HFF-Myc (cell line): ENCODE measurements around the gene TMPRSS15.
A peak's percentile ranks its signal among the peaks of the same experiment; 100 is the strongest.
"Not testable (repeated sequence)": the region's sequence is repeated elsewhere in the genome, so short reads cannot be mapped to it uniquely, and the experiment has no call there.

ENCODE experiments used
- DNase-seq: peaks from one replicate; pipeline ENCODE4 v3.0.0-alpha.2; 2011; ENCODE audit warnings: low read depth; ENCODE audit errors: extremely low read depth
- H3K4me3 ChIP-seq: replicated peaks from 2 replicates; pipeline ENCODE4 v1.5.1; 2011; ENCODE audit warnings: low read depth, mild to moderate bottlenecking, control low read depth, low read length
- TF ChIP-seq, protein P1 (sequence below): IDR thresholded peaks from 2 replicates; pipeline ENCODE4 v1.5.1; 2012; ENCODE audit warnings: mild to moderate bottlenecking, low read depth, low read length, control low read depth; ENCODE audit errors: missing control alignments

TMPRSS15 gene

DNA sequence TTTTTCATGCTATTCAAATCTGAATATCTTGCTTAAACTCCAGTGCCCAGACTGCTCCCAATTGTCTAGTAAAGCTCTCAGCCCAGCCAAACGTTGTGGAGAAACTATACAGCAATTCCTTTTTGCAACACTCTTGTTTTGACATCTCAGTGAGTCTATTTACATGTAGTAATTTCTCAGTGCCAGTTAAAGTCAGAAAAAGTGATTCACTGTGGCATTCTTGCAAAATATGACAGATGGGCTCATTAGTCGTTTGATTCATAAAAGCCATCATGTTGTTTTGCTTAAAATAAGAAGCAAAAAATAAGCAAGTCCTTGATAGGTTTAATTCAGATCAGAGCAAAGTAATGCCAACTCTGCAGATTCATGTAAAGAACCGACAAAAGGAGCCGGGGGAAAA lies 20.7 kb upstream of the TMPRSS15 start:
- TF ChIP-seq, protein P1, sequence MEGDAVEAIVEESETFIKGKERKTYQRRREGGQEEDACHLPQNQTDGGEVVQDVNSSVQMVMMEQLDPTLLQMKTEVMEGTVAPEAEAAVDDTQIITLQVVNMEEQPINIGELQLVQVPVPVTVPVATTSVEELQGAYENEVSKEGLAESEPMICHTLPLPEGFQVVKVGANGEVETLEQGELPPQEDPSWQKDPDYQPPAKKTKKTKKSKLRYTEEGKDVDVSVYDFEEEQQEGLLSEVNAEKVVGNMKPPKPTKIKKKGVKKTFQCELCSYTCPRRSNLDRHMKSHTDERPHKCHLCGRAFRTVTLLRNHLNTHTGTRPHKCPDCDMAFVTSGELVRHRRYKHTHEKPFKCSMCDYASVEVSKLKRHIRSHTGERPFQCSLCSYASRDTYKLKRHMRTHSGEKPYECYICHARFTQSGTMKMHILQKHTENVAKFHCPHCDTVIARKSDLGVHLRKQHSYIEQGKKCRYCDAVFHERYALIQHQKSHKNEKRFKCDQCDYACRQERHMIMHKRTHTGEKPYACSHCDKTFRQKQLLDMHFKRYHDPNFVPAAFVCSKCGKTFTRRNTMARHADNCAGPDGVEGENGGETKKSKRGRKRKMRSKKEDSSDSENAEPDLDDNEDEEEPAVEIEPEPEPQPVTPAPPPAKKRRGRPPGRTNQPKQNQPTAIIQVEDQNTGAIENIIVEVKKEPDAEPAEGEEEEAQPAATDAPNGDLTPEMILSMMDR, result no peak
- no peak for DNase-seq
- no peak overlapping the region for H3K4me3 ChIP-seq

DNA sequence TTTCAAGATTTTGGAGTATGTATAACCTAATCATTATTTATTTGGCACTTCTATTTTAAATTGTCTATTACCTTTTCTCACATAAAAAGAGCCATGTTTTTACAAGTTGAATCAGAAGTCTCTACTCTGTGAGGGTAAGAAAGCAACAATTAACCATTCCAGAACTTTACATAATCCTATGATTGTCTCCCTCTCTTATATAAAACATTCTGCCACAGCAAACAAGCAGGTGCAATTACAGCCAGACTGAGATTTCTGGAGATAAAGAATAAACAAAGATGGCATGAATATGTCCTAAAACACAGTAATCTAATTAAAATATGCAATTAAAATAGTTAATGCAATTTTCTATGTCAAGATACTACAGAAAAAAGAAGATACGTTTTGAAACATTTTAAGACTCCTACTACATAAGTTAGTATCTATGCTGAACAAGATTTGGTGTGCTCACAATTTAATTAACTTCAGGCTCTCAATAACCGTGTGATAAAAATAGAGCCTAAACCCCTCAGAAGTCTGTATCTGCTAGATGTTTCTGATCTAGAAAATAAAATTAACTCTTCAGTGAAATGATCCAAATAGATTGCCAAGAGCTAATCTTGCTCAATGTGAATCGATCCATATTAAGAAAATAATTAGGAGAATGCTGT lies 13.7 kb upstream of the TMPRSS15 start:
- no peak for DNase-seq

DNA sequence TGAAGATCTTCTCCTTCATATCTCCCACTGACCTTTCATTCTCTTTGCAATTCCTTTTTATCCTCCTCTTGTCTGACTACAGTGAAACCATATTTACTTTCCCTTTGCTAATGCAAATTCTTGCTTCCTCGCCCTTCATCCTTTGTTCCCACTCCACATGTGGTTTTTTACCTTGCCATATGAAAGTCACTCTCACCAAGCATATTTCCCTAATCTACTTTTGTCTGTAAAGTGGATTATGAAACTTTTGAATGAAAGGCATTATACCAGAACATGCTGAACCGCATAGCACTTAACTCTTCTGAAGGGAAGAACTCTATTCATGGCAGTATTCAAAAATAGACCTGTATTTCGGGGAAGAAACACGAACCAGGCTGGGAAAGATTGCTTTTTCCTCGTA lies 8.0 kb upstream of the TMPRSS15 start:
- H3K4me3 ChIP-seq, result no peak overlapping the region
- no peak for DNase-seq
- TF ChIP-seq, protein P1, result no peak

More for the DNA sequence above, 13.7 kb upstream of the TMPRSS15 start:
- H3K4me3 ChIP-seq, result no peak overlapping the region
- TF ChIP-seq, protein P1, result no peak

DNA sequence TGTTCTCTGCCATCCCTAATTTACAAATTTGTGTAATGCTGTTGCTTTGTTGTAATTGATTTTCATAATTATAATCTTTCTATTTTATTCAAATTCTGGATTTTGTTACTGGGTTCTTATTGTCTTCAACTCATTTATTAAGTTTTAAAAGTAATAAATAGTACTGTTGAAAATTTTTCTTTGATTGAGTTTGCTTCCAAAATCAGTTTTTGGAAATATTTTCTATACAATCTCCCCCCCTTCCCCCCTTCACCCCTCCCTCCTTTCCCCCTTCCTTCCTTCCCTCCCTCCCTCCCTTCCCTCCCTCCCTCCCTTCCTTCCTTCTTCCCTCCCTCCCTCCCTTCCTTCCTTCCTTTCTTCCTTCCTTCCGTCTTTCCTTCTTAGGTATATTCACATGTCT lies 6.0 kb upstream of the TMPRSS15 start:
- H3K4me3 ChIP-seq, result no peak overlapping the region
- DNase-seq, result no peak
- TF ChIP-seq, protein P1, result no peak

DNA sequence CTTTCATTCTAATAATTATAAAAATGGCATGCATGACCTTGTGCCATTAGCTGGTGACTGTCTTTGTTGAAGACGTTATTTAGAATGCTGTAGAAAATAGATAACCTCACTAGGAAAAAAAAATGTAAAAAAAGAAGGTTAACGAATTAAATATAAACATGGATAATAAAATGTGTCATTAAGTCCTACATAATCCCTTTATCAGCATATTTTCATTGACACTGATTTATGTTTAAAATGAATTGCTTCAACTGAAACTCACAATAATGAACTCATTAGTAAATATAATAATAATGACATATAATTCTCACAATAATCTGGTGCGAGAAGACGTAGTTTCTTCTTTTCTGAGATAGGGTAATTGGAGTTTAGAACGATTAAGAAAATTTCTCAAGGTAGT lies 4.7 kb downstream of the TMPRSS15 start:
- DNase-seq, result no peak
- TF ChIP-seq, protein P1, result no peak
- no peak overlapping the region for H3K4me3 ChIP-seq

DNA sequence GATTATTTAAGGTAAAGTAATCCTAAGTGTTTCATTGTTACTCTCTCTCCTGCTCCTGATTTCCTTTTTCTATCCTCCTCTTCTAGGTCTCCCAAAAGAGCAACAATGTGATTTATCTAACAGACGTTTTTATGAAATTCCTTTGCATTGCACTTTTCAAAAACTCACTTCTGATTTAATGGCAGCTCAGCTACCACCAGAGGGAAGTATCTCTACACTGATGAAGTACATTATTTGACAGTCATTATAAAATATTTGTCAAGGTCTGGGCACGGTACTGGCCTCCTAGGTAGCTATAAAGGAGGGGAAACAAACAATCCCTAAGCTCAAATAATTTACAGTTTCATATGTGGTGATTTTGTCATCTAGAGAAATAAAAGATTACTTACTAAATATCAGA lies 15.6 kb downstream of the TMPRSS15 start:
- DNase-seq, result no peak
- no peak overlapping the region for H3K4me3 ChIP-seq
- TF ChIP-seq, protein P1, result no peak

DNA sequence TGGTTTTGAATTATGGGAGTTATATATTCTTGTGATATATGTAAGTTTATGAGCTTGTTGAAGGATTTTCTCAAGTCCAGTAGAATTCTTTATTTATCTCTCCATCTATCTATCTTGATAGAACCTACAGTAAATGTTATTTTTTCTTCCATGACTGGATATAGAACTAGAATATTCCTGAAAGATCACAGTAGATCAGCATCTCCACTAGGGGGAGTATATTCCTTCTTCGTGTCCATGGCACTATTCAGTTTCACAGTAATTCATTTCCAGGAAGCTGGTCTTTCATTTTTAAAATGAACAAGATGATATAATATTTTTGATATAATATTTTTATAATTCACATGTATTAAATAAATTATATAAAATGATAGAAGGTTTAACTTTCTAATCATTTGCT lies 18.8 kb downstream of the TMPRSS15 start:
- no peak for DNase-seq
- H3K4me3 ChIP-seq, result no peak overlapping the region
- TF ChIP-seq, protein P1, result peak; percentile 8

DNA sequence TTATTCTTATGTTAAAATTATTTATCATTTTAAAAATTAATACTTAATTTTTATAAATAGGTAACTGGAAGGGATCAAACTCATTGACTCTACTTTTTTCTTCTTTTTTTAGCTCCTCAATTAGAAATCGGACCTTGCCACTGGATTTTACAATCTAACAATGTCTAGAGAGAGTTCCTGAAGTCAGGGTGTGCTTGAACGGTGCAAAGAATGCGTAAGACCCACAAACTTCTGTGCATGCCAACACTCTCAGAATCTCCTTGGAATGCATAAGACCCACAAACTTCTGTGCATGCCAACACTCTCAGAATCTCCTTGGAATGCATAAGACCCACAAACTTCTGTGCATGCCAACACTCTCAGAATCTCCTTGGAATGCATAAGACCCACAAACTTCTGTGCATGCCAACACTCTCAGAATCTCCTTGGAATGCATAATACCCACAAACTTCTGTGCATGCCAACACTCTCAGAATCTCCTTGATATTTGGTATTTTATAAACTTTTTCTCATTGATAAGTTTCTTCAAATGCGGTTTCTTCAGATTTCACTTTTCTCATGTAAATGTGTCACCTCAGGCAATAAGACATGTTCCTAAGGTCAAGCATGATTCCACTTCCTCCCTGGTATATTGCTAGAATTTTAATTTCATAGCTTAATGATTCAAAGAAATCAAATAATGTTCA lies 20.5 kb downstream of the TMPRSS15 start:
- H3K4me3 ChIP-seq, DNase-seq: not testable (repeated sequence)
